ENCODE data around the gene RBM12.

DNA sequence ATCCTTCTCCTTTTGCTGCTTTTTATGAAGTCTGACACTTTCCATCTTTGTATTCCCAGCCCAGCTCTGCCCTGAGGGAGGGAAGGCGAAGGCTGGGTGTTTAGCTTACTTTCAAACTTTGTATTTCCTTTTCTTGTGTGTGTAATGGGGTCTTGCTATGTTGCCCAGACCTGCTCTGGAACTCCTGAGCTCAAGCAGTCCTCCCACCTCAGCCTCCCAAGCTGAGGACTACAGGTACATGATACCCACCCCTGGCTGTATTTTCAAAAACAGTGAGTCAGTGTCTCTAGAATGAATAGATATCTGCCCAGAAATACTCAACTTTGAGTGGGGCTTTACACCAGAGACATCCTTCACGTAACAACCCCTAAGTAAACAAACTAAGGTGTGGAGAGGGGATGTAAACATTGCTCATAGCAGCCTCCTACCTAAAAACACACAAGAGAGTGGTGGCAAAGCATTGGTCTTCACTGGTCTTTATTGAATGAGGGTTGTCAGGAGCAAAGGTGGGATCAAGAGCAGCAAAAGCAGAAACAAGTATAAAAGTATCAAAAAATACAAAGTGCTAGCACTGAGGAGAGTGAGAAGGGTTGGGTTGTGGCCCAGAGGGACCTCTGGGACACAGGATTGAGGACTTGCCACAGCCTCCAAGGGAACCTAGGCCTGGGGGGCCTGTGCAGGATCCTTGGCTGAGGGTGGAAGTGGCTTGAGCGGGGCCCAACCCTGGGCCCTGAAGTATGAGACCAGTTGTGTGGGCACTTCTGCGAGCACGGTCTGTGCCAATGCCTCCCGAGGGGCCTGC, 38.9 kb downstream of the RBM12 start:
- TF ChIP-seq CTCF (IDR thresholded peaks at IDR 0.05; ENCODE audit: insufficient read depth, low read depth, low read length) (no peak), EZH2 (IDR thresholded peaks at IDR 0.05; ENCODE audit: insufficient read depth, low read length) (no peak)

Data from astrocyte (in vitro differentiated cells and primary cell).